EL (cell line): ENCODE results near the gene NEK2.
"Not testable (repeated sequence)": the region's sequence is repeated elsewhere in the genome, so short reads cannot be mapped to it uniquely, and the experiment has no call there.

Experiments
- DNase-seq: peaks from one replicate; pipeline ENCODE4 v3.0.0-alpha.2; 2016

The NEK2 gene

GRCh38 chr1:211675230-211676105 is at the start of gene NEK2:
TSS of gene NEK2 (minus strand) at chr1:211675621. CDS start at chr1:211675479, 142 bp downstream.
- DNase-seq, result peak; percentile 96

- DNase-seq, result no peak
Measured at GRCh38 chr1:211724687-211725196, 49.3 kb upstream of the NEK2 start.

GRCh38 chr1:211723273-211723672 is 47.9 kb upstream of the NEK2 start:
- DNase-seq, result no peak

GRCh38 chr1:211722277-211723175 is 47.1 kb upstream of the NEK2 start:
- no peak for DNase-seq

GRCh38 chr1:211716555-211716954 is 41.1 kb upstream of the NEK2 start:
- not testable (repeated sequence) for DNase-seq

- DNase-seq, result peak; percentile 20
Measured at GRCh38 chr1:211715971-211716370, 40.5 kb upstream of the NEK2 start.

GRCh38 chr1:211714154-211714553 is 38.7 kb upstream of the NEK2 start:
- no peak for DNase-seq

- DNase-seq, result no peak
Measured at GRCh38 chr1:211713231-211713630, 37.8 kb upstream of the NEK2 start.

GRCh38 chr1:211711315-211711705 is 35.9 kb upstream of the NEK2 start:
- no peak for DNase-seq

GRCh38 chr1:211710566-211711314 is 35.3 kb upstream of the NEK2 start:
- DNase-seq, result no peak

GRCh38 chr1:211708926-211709325 is 33.5 kb upstream of the NEK2 start:
- DNase-seq, result no peak

- no peak for DNase-seq
Measured at GRCh38 chr1:211708006-211708405, 32.6 kb upstream of the NEK2 start.

- DNase-seq, result peak; percentile 18
Measured at GRCh38 chr1:211705467-211706091, 30.2 kb upstream of the NEK2 start.

- DNase-seq, result no peak
Measured at GRCh38 chr1:211704543-211704942, 29.1 kb upstream of the NEK2 start.

GRCh38 chr1:211703812-211704537 is 28.6 kb upstream of the NEK2 start:
- no peak for DNase-seq

GRCh38 chr1:211701733-211702132 is 26.3 kb upstream of the NEK2 start:
- no peak for DNase-seq

GRCh38 chr1:211699059-211699458 is 23.6 kb upstream of the NEK2 start:
- no peak for DNase-seq

- peak; percentile 56 for DNase-seq
Measured at GRCh38 chr1:211698161-211699026, 23.0 kb upstream of the NEK2 start.

- DNase-seq, result no peak
Measured at GRCh38 chr1:211697356-211697755, 21.9 kb upstream of the NEK2 start.

GRCh38 chr1:211695135-211695816 is 19.9 kb upstream of the NEK2 start:
- no peak for DNase-seq
